GM18507 (cell line): Measurements from ENCODE around the gene FTH1.
"Not testable (repeated sequence)": the region's sequence is repeated elsewhere in the genome, so short reads cannot be mapped to it uniquely, and the experiment has no call there.

Experiments used
- DNase-seq: peaks from one replicate; pipeline ENCODE4 v3.0.0; 2011; ENCODE audit warnings: low read depth; ENCODE audit not compliant: insufficient read length; ENCODE audit errors: extremely low spot score
- FAIRE-seq: peaks from 2 replicates; lab custom pipeline; 2011; peaks lifted over from hg19 to GRCh38; lab: Jason Lieb, UNC

The FTH1 gene

DNA sequence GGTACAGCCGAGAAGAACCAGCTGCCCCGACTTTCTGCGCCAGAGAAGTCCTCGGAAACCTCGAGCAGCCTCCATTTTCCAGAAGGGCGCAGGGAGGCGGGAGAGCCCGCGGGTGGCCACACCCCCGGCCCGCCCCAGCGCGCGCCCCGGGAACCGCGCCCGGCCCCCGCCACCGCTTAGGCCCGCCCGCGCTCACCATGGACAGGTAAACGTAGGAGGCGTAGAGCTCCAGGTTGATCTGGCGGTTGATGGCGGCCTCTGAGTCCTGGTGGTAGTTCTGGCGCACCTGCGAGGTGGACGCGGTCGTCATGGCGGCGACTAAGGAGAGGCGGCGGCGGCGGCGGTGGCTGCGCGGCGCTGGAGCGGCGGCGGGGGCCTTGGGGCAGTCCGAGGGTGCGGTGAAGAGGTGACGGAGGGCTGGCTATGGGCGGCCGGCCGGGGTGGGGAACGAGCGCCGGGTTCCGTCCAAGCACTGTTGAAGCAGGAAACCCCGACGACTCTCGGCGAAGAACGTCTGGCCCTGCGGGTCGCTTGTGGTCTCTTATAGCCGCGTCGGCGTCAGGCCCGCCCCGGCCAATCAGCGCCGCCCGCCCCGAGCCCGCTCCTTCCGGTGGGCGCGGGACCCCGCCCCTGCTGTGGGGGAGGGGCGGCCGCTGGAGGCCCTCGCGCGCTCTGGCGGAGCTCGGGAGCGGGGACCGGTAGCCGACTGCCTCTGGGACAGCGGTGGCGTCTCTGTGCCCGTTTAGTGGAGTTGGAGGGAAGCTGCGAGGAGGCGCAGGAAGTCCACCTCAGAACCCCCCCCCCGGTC, at the start of gene FTH1:
Gene FTH1 (minus strand): TSS at position 519 of the 808 bp plus-strand sequence. CDS start 209 bp downstream, at position 310.
- DNase-seq = peak; percentile 75
- FAIRE-seq = peak; percentile 5

- DNase-seq (no peak), FAIRE-seq (no peak)
Observed at GRCh38 chr11:62015615-62016014, 48.2 kb upstream of the FTH1 start.

GRCh38 chr11:62013537-62014476, 46.4 kb upstream of the FTH1 start:
- FAIRE-seq = no peak
- no peak for DNase-seq

DNA sequence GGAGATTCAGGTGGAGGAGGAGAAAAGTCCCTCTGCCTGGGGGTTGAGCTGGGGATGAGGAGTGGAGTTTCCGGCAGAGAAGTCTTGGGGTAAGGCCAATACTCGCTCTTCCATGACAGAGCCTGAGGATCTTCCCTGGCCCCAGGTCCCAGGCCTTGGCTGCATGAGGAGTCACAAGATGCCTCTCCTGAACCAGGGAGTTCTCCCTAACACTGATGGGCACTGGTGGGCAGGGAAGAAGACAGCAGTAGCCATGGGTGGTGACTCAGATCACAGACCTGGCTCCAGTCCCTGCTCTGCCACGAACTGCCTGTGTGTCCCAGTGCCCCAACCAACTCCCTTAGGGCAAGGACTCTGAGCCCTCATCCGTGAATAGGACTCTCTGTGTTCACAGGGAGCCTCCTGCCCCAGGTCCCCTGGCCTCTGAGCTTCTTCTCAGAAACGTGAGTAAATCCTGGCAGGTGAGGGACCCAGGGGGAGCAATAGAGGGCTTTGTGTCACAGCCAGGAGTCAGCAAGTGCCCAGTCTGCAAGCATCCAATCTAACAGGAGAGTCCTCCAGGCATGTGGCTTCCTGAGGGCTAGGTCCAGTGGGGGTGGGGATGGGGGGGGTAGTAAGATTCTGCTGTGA, 45.5 kb upstream of the FTH1 start:
- FAIRE-seq = no peak
- DNase-seq = no peak

GRCh38 chr11:62012451-62012831, 45.0 kb upstream of the FTH1 start:
- FAIRE-seq = no peak

GRCh38 chr11:62011881-62012280, 44.4 kb upstream of the FTH1 start:
- FAIRE-seq (no peak), DNase-seq (no peak)

More at GRCh38 chr11:62012451-62012831, 45.0 kb upstream of the FTH1 start:
- DNase-seq = no peak

DNA sequence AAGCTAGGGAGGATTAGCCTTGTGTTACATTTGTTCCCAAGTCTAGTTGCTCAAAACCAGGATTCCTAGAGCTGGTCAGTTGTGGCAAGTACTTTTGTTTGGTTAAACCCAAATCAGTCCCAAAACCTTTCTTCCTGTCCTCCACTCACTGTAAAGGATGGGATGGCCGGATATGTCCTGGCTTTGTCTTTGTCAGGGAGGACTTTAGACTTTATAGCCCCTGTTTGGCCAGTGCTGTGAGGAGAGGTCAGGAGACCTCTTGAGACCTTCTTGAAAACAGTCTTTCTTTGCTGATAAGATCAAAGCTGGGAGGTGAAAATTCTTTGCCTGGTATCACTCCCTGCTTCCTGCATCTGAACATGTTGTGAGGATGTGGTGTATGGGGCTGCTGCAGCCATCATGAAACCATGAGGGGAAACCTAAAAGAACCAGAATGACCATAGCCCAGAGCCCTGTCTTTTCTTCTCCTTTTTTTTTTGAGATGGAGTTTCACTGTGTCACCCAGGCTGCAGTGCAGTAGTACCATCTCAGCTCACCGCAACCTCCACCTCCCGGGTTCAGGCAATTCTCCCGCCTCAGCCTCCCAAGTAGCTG, 43.6 kb upstream of the FTH1 start:
- FAIRE-seq (no peak), DNase-seq (no peak)

GRCh38 chr11:62008193-62008592, 40.8 kb upstream of the FTH1 start:
- DNase-seq (no peak), FAIRE-seq (no peak)

DNA sequence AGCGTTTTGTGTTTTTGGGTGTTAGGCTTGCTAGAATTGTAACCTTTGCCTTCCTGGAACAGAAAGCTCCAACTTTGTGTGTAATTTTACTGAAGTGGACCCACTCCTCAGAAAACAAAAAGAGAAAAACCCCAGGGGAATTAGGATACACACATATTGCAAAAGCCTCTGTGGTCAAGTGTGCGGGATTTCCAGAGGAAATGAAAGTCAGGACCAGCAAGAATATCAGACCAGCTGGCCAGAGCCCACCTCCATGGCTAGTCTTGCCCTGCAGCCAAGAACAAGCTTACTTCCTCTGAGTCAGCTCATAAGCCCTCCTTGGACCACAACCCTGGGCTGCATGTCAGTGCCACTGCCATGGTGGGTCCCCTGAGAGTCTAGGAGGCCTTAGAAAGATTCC, 37.0 kb upstream of the FTH1 start:
- FAIRE-seq = peak; percentile 33

DNA sequence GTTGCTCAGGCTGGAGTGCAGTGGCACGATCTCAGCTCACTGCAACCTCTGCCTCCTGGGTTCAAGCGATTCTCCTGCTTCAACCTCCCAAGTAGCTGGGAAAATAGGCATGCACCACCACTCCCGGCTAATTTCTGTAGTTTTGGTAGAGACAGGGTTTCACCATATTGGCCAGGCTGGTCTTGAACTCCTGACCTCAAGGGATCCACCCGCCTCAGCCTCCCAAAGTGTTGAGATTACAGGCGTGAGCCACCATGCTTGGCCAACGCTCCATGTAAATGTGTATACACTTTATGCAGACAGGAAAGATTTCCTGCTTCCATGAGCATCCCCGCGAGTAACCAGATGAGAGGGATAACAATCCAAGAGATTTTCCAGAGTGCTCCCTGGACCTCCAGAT, 34.8 kb upstream of the FTH1 start:
- DNase-seq, FAIRE-seq: not testable (repeated sequence)

More for the DNA sequence above, 37.0 kb upstream of the FTH1 start:
- peak; percentile 28 for DNase-seq

GRCh38 chr11:62001450-62002191, 34.2 kb upstream of the FTH1 start:
- DNase-seq = no peak
- FAIRE-seq = no peak

GRCh38 chr11:62000539-62001446, 33.4 kb upstream of the FTH1 start:
- DNase-seq = no peak
- no peak for FAIRE-seq

DNA sequence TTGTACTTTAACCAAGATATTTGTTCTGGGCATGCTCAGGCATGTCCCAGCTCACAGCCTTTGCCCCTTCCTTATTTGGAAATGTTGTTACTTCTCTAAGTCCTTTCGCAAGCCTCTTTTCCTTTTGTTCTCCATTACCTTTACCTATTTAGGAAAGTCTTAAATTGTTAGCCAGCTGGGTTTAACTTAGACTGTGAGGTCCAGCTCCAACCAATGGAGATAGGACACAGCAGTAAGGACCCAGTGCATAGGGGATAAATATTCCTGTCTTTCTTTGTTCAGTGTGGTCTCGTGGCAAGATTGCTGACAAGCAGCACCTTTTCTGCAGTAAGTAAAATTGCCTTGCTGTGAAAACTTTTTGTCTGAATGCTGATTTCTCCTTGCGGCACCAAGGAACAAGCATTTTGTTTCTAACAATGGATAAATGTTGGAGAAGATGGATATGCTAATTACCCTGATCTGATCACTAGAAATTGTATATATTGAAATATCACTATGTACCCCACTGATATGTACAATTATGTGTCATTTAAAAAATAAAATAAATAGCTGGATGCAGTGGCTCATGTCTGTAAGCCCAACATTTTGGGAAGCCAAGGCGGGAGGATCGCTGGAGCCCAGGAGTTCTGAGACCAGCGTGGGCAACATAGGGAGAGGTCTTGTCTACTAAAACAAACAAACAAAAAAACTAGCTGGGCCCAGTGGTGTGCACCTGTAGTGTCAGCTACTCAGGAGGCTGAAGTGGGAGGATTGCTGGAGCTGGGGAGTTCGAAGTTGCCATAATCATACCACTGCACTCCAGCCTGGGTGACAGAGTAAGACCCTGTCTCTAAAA, 31.9 kb upstream of the FTH1 start:
- no peak for DNase-seq
- FAIRE-seq = no peak

- DNase-seq = no peak
- no peak for FAIRE-seq
Observed at GRCh38 chr11:61996933-61997332, 29.5 kb upstream of the FTH1 start.

DNA sequence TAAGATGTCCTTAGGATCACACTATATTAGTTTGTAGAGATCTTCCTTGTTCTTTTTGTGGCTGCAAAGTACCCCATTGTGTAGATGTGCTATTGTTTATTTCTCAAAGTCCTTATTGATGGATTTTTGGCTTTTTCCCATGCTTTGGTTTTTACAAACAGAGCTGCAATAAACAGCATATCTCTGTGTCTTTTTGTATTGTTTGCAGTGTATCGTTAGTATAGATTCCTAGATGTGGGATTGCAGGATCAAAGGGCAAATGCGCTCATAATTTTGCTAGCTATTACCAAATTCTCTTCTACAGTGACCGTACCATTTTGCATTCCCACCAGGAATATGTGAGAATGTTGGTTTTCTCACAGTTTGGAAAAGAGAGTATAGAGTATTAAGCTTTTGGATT, 27.5 kb upstream of the FTH1 start:
- FAIRE-seq = no peak

DNA sequence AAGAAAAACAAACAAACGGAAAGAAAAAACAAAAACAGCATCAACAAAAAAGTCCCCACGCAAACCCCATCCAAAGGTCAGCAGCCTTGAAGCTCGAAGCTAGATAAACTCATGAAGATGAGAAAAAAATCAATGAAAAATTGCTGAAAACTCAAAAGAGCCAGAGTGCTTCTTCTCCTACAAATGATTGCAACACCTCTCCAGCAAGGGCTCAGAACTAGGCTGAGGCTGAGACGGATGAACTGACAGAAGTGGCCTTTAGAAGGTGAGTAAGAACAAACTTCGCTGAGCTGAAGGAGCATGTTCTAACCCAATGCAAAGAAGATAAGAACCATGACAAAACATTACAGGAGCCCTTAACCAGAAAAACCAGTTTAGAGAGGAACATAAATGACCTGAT, 18.4 kb upstream of the FTH1 start:
- no peak for FAIRE-seq
- no peak for DNase-seq

More for the DNA sequence above, 27.5 kb upstream of the FTH1 start:
- DNase-seq = no peak

DNA sequence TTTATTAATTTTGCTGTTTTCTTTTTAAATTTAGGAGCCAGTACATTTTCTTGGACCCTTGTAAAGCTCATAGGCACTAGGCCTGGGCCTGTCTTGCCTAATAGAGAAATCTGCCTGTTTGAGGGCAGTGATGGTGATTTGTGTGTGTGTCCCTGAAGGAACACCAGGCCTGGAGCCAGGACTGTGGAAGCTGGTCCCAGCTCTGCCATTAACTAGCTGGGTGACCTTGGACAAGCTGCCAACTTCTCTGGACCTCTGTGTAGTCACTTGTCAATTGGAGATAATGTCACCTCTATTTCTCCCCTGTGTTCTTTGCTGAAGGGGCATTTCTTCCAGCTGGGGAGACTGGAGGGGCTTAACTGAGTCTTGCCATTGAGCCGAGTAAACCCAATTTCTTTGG, 16.0 kb upstream of the FTH1 start:
- no peak for FAIRE-seq
- no peak for DNase-seq
